C4-2B (cell line): ENCODE results near the gene SLC25A2.
"Not testable (repeated sequence)": the region's sequence is repeated elsewhere in the genome, so short reads cannot be mapped to it uniquely, and the experiment has no call there.

ENCODE experiments used
- H3K27ac ChIP-seq: fragments of 450-650 bp; 2 replicates; pipeline ENCODE4 v1.5.1; 2017
- CTCF ChIP-seq: fragments of 450-650 bp; conservative IDR thresholded peaks from 2 replicates; pipeline ENCODE4 v1.5.1; 2017; ENCODE audit warnings: mild to moderate bottlenecking
- ZFX ChIP-seq: fragments of 450-650 bp; IDR thresholded peaks from 2 replicates; pipeline ENCODE4 v1.6.1; 2017

The SLC25A2 gene

GRCh38 chr5:141322261-141322660, 18.4 kb upstream of the SLC25A2 start:
- TF ChIP-seq ZFX (no peak), CTCF (no peak)
- H3K27ac ChIP-seq = no peak overlapping the region

GRCh38 chr5:141320225-141321169, 16.6 kb upstream of the SLC25A2 start, which contains the start of gene TAF7:
Gene TAF7, minus strand, starts transcription at chr5:141320784. Its CDS starts 740 bp downstream, at chr5:141320044.
- TF ChIP-seq ZFX = peak; percentile 92
- peak; percentile 93 for TF ChIP-seq CTCF
- peak within 1 kb of the TSS; percentile 60 for H3K27ac ChIP-seq

GRCh38 chr5:141319699-141320098, 15.8 kb upstream of the SLC25A2 start:
- no peak for TF ChIP-seq CTCF
- no peak for TF ChIP-seq ZFX
- H3K27ac ChIP-seq = no peak overlapping the region

- no peak overlapping the region for H3K27ac ChIP-seq
- TF ChIP-seq CTCF (no peak), ZFX (no peak)
Observed at GRCh38 chr5:141319202-141319601, 15.4 kb upstream of the SLC25A2 start.

- H3K27ac ChIP-seq = not testable (repeated sequence)
Observed at GRCh38 chr5:141316963-141317362, 13.1 kb upstream of the SLC25A2 start.

GRCh38 chr5:141313711-141314110, 9.9 kb upstream of the SLC25A2 start:
- H3K27ac ChIP-seq = no peak overlapping the region
- no peak for TF ChIP-seq ZFX
- no peak for TF ChIP-seq CTCF

GRCh38 chr5:141306630-141307029, 2.8 kb upstream of the SLC25A2 start:
- TF ChIP-seq ZFX = no peak
- no peak for TF ChIP-seq CTCF
- H3K27ac ChIP-seq = no peak overlapping the region
